Progenitor cell of endocrine pancreas (in vitro differentiated cells): ENCODE data around the gene COL7A1. TPM values are rescaled to one million over a fixed set of nuclear protein-coding genes. Genes with fewer than 3 reads are reported as not detected.

Experiments
- DNase-seq: peaks from one replicate; pipeline ENCODE4 v3.0.0; 2021; ENCODE audit warnings: low spot score; ENCODE audit not compliant: unreplicated experiment
- H3K27ac Mint-ChIP-seq: 2 replicates; pipeline ENCODE4 v1.8.0; 2021; ENCODE audit warnings: mild to moderate bottlenecking, moderate library complexity, mixed read lengths
- H3K27me3 Mint-ChIP-seq: 2 replicates; pipeline ENCODE4 v1.8.0; 2021; ENCODE audit warnings: mixed read lengths
- H3K36me3 Mint-ChIP-seq: 2 replicates; pipeline ENCODE4 v1.8.0; 2022; ENCODE audit warnings: mixed read lengths; ENCODE audit not compliant: insufficient read depth
- H3K4me1 Mint-ChIP-seq: 2 replicates; pipeline ENCODE4 v1.8.0; 2021; ENCODE audit warnings: low read depth, mixed read lengths
- H3K4me3 Mint-ChIP-seq: 2 replicates; pipeline ENCODE4 v1.8.0; 2021; ENCODE audit warnings: low read depth, mild to moderate bottlenecking, moderate library complexity, mixed read lengths
- H3K9me3 Mint-ChIP-seq: 2 replicates; pipeline ENCODE4 v1.8.0; 2021; ENCODE audit warnings: low read depth, mixed read lengths
- total RNA-seq: library from RNA; stranded (reverse); gene quantifications from 2 replicates; pipeline ENCODE4 v1.2.1, GENCODE V29; 2021
- TF ChIP-seq, protein P1 (sequence below): fragments of 200-600 bp; sonication (generic); IDR thresholded peaks from one replicate; pipeline ENCODE4 v1.5.0; 2021; ENCODE audit warnings: antibody characterized with exemption, mild to moderate bottlenecking; ENCODE audit not compliant: unreplicated experiment

The COL7A1 gene
- total RNA-seq, 1 donor from 2014 or later = 38.4 TPM

DNA sequence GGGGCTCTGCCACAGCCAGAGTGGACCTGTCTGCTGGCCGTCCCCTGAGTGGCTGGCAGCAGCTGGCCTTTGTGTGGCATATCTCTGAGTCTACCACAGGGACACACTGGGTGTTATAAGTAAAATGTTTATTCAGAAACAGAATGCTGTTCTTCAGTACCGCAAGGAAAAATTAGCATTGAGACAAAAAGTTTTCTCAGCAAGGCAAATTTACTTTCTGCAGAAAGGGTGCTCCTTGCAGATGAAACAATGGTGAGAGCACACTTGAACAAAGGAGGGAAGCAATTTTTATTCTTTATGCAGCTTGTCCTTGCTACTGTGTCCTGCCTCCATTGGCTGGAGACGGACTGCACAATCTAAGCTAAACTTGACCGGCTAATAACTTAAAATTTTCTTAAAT is 22.4 kb upstream of the COL7A1 start:
- no peak for DNase-seq
- H3K36me3 Mint-ChIP-seq = peaks cover 14% of the 10 kb centered on the region
- H3K27me3 Mint-ChIP-seq = no peaks in the 10 kb centered on the region
- peaks cover 7% of the 10 kb centered on the region for H3K9me3 Mint-ChIP-seq
- H3K4me1 Mint-ChIP-seq = peaks cover 3% of the 10 kb centered on the region
- no peak overlapping the region for H3K4me3 Mint-ChIP-seq
- no peak overlapping the region for H3K27ac Mint-ChIP-seq
- TF ChIP-seq, protein P1, sequence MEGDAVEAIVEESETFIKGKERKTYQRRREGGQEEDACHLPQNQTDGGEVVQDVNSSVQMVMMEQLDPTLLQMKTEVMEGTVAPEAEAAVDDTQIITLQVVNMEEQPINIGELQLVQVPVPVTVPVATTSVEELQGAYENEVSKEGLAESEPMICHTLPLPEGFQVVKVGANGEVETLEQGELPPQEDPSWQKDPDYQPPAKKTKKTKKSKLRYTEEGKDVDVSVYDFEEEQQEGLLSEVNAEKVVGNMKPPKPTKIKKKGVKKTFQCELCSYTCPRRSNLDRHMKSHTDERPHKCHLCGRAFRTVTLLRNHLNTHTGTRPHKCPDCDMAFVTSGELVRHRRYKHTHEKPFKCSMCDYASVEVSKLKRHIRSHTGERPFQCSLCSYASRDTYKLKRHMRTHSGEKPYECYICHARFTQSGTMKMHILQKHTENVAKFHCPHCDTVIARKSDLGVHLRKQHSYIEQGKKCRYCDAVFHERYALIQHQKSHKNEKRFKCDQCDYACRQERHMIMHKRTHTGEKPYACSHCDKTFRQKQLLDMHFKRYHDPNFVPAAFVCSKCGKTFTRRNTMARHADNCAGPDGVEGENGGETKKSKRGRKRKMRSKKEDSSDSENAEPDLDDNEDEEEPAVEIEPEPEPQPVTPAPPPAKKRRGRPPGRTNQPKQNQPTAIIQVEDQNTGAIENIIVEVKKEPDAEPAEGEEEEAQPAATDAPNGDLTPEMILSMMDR = no peak

DNA sequence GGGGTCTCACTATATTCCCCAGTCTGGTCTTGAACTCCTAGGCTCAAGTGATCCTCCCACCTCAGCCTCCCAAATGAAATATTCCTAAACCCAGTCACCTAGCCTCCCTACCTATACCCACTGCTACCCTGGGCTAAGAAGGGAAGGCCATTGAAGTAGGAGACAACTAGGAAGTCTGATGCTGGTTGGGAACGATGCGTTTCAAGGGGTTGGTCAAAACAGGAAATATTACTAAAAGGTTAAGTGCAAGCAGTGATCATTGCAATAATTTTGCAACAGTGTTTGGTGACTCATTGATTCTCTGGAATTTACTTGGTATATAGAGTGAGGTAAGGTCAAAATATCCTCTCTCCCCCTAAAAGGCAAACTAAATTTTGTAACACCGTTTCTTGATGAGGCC is 18.9 kb upstream of the COL7A1 start:
- DNase-seq = no peak
- Mint-ChIP-seq H3K4me1 (peaks cover 15% of the 10 kb centered on the region), H3K4me3 (no peak overlapping the region), H3K36me3 (peaks cover 13% of the 10 kb centered on the region), H3K9me3 (peaks cover 7% of the 10 kb centered on the region), H3K27ac (no peak overlapping the region), H3K27me3 (no peaks in the 10 kb centered on the region)
- TF ChIP-seq, protein P1 = no peak

DNA sequence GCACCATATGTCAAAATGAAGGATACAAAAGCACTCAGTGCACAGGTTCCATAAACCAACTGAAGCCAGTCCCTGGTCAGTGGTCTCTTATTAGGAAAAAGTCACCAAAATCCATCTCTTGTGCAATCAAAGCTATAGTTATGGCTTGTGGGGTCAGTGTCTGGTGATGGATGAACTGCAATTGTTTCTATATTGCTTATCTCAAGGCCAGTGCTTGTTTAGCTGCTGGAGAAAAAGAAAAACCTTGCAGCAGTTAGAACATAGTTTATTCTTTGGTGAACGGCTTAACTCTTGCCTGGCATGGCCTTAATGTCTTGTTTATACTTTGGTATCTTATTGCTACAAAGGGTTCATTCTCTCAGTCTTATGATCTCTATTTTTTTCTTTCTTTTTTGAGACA is 17.2 kb upstream of the COL7A1 start:
- TF ChIP-seq, protein P1 = no peak
- peaks cover 11% of the 10 kb centered on the region for H3K36me3 Mint-ChIP-seq
- H3K27me3 Mint-ChIP-seq = no peaks in the 10 kb centered on the region
- H3K9me3 Mint-ChIP-seq = peaks cover 3% of the 10 kb centered on the region
- DNase-seq = no peak
- H3K4me3 Mint-ChIP-seq = no peak overlapping the region
- peak overlapping the region; percentile 92 for H3K27ac Mint-ChIP-seq
- peaks cover 23% of the 10 kb centered on the region for H3K4me1 Mint-ChIP-seq

DNA sequence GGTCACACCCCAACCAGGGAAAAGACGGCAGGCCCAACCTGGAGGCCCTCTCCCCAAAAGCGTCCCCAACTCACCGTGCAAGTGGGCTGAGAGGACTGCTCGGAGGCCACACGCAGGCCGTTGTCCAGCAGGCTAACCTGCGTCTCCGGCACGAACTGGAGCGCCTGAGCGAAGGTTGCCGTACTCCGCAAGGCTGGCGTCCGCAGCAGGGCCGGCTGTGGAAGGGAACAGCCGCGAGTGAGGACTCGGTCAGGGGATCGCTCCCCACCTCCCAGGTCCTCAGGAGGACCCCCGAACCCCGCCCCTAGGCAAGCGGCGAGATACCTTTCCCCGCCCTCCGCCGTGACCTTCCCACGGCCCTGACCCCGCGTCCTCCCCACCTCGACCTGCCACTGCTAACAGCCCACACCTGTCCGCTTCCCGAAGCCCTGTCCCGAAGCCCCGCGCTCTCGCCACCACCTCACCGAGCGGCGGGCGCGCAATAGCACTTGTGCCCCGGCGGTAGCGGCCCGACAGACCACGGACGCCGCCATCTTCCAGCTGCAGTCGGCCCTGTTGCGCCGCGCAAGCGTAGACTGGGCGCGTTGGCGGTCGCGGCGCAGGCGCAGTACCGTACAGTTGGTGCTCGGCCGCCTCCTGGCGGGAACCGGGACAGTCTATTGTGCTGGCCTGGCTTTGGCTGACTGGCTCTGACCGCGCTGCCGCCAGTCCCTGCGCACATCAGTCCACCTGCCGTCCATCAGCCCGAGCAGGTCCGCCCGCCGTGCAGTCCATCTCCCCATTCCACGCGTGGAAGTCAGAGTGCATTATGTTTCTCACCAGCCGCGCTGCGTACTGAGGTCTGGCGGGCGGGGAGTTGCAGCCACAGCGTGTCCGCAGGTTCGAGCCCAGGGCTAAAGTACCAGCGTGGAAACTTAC is 14.2 kb upstream of the COL7A1 start, which contains the start of gene UQCRC1:
Gene UQCRC1 (minus strand): TSS at position 559 of the 918 bp plus-strand sequence. CDS start 26 bp downstream, at position 533.
- Mint-ChIP-seq H3K27ac (peak within 1 kb of the TSS; percentile 97), H3K27me3 (no peaks in the 10 kb centered on the region), H3K4me3 (peak within 1 kb of the TSS; percentile 99), H3K9me3 (no peaks in the 10 kb centered on the region), H3K4me1 (peaks cover 23% of the 10 kb centered on the region), H3K36me3 (peaks cover 8% of the 10 kb centered on the region)
- TF ChIP-seq, protein P1 = peak; percentile 67
- DNase-seq = peak; percentile 89

DNA sequence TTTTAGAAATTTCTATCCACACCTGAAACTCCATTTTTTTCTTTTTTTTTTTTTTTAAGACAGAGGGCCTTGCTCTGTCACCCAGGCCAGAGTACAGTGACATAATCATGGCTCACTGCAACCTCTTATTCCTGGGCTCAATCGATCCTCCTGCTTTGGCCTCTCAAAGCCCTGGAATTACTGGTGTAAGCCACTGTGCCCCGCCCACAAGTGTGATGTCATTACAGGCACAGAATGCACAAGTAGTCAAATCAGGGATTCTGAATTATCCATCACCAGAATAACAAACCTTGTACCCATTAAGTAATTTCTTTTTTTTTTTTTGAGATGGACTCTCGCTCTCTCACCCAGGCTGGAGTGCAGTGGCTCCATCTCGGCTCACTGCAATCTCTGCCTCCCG is 12.4 kb upstream of the COL7A1 start:
- H3K27me3 Mint-ChIP-seq = no peaks in the 10 kb centered on the region
- DNase-seq = no peak
- peaks cover 13% of the 10 kb centered on the region for H3K36me3 Mint-ChIP-seq
- TF ChIP-seq, protein P1 = no peak
- H3K27ac Mint-ChIP-seq = no peak overlapping the region
- peak overlapping the region; percentile 99 for H3K4me3 Mint-ChIP-seq
- H3K9me3 Mint-ChIP-seq = no peaks in the 10 kb centered on the region
- H3K4me1 Mint-ChIP-seq = peaks cover 20% of the 10 kb centered on the region
